Liver (tissue), 3 donors: ENCODE measurements around the gene ZNF808.
"Not testable (repeated sequence)": the region's sequence is repeated elsewhere in the genome, so short reads cannot be mapped to it uniquely, and the experiment has no call there.

ENCODE experiments used
- EGR1 ChIP-seq, 2 donors: IDR thresholded peaks; 2 replicates each; pipeline ENCODE4 v1.6.1; 2016 to 2018; ENCODE audit warnings: antibody characterized with exemption in 2 of 2, low read depth in 2 of 2
- JUND ChIP-seq, 2 donors: IDR thresholded peaks; 2 replicates each; pipeline ENCODE4 v1.6.1; 2016; ENCODE audit warnings: antibody characterized with exemption in 2 of 2
- NR2F2 ChIP-seq: IDR thresholded peaks from 2 replicates; pipeline ENCODE4 v1.6.1; 2016; ENCODE audit warnings: antibody characterized with exemption
- RAD21 ChIP-seq, 2 donors: IDR thresholded peaks; 2 replicates each; pipeline ENCODE4 v1.6.1; 2016; ENCODE audit warnings: antibody characterized with exemption in 2 of 2, mild to moderate bottlenecking in 2 of 2
- TAF1 ChIP-seq: conservative IDR thresholded peaks from 2 replicates; pipeline ENCODE4 v1.6.1; 2016; ENCODE audit warnings: antibody characterized with exemption, mild to moderate bottlenecking
- TF ChIP-seq, protein P1 (sequence below): fragments of 150-350 bp; IDR thresholded peaks from 2 replicates; pipeline ENCODE4 v1.5.1; 2017; ENCODE audit warnings: improper control_type of control experiment, low read depth, low read length; ENCODE audit not compliant: missing input control
- TF ChIP-seq, protein P2 (sequence below): IDR thresholded peaks from 2 replicates; pipeline ENCODE4 v1.6.1; 2016; ENCODE audit warnings: antibody characterized with exemption, mild to moderate bottlenecking
- TF ChIP-seq, protein P3 (sequence below): IDR thresholded peaks from 2 replicates; pipeline ENCODE4 v1.6.1; 2016; ENCODE audit warnings: antibody characterized with exemption
- TF ChIP-seq, protein P4 (sequence below): IDR thresholded peaks from 2 replicates; pipeline ENCODE4 v1.6.1; 2016; ENCODE audit warnings: antibody characterized with exemption
- donor health status: healthy.
- donor health status: healthy.

DNA sequence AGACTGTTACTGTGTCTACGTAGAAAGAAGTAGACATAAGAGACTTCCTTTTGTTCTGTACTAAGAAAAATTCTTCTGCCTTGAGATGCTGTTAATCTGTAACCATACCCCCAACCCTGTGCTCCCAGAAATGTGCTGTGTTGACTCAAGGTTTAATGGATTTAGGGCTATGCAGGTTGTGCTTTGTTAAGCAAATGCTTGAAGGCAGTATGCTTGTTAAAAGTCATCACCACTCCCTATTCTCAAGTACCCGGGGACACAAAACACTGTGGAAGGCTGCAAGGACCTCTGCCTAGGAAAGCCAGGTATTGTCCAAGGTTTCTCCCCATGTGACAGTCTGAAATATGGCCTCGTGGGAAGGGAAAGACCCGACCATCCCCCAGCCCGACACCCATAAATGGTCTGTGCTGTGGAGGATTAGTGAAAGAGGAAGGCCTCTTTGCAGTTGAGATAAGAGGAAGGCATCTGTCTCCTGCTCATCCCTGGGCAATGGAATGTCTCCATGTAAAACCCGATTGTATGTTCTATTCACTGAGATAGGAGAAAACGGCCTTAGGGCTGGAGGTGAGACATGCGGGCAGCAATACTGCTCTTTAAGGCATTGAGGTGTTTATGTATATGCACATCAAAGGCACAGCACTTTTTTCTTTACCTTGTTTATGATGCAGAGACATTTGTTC, 41.8 kb upstream of the ZNF808 start:
- not testable (repeated sequence) for TF ChIP-seq NR2F2; RAD21 (IDR thresholded peaks at IDR 0.05); TAF1; JUND (IDR thresholded peaks at IDR 0.05); EGR1 (IDR thresholded peaks at IDR 0.05; ENCODE audit: low read depth in 2 of 2)
- TF ChIP-seq, protein P1, sequence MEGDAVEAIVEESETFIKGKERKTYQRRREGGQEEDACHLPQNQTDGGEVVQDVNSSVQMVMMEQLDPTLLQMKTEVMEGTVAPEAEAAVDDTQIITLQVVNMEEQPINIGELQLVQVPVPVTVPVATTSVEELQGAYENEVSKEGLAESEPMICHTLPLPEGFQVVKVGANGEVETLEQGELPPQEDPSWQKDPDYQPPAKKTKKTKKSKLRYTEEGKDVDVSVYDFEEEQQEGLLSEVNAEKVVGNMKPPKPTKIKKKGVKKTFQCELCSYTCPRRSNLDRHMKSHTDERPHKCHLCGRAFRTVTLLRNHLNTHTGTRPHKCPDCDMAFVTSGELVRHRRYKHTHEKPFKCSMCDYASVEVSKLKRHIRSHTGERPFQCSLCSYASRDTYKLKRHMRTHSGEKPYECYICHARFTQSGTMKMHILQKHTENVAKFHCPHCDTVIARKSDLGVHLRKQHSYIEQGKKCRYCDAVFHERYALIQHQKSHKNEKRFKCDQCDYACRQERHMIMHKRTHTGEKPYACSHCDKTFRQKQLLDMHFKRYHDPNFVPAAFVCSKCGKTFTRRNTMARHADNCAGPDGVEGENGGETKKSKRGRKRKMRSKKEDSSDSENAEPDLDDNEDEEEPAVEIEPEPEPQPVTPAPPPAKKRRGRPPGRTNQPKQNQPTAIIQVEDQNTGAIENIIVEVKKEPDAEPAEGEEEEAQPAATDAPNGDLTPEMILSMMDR, result not testable (repeated sequence)
- TF ChIP-seq, protein P2, sequence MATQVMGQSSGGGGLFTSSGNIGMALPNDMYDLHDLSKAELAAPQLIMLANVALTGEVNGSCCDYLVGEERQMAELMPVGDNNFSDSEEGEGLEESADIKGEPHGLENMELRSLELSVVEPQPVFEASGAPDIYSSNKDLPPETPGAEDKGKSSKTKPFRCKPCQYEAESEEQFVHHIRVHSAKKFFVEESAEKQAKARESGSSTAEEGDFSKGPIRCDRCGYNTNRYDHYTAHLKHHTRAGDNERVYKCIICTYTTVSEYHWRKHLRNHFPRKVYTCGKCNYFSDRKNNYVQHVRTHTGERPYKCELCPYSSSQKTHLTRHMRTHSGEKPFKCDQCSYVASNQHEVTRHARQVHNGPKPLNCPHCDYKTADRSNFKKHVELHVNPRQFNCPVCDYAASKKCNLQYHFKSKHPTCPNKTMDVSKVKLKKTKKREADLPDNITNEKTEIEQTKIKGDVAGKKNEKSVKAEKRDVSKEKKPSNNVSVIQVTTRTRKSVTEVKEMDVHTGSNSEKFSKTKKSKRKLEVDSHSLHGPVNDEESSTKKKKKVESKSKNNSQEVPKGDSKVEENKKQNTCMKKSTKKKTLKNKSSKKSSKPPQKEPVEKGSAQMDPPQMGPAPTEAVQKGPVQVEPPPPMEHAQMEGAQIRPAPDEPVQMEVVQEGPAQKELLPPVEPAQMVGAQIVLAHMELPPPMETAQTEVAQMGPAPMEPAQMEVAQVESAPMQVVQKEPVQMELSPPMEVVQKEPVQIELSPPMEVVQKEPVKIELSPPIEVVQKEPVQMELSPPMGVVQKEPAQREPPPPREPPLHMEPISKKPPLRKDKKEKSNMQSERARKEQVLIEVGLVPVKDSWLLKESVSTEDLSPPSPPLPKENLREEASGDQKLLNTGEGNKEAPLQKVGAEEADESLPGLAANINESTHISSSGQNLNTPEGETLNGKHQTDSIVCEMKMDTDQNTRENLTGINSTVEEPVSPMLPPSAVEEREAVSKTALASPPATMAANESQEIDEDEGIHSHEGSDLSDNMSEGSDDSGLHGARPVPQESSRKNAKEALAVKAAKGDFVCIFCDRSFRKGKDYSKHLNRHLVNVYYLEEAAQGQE, result not testable (repeated sequence)
- TF ChIP-seq, protein P3, sequence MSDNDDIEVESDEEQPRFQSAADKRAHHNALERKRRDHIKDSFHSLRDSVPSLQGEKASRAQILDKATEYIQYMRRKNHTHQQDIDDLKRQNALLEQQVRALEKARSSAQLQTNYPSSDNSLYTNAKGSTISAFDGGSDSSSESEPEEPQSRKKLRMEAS, result not testable (repeated sequence)
- TF ChIP-seq, protein P4, sequence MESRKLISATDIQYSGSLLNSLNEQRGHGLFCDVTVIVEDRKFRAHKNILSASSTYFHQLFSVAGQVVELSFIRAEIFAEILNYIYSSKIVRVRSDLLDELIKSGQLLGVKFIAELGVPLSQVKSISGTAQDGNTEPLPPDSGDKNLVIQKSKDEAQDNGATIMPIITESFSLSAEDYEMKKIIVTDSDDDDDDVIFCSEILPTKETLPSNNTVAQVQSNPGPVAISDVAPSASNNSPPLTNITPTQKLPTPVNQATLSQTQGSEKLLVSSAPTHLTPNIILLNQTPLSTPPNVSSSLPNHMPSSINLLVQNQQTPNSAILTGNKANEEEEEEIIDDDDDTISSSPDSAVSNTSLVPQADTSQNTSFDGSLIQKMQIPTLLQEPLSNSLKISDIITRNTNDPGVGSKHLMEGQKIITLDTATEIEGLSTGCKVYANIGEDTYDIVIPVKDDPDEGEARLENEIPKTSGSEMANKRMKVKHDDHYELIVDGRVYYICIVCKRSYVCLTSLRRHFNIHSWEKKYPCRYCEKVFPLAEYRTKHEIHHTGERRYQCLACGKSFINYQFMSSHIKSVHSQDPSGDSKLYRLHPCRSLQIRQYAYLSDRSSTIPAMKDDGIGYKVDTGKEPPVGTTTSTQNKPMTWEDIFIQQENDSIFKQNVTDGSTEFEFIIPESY, result not testable (repeated sequence)
